Panc1 (cell line): Measurements from ENCODE around the gene ALX4. TPM values are rescaled to one million over a fixed set of nuclear protein-coding genes. Genes with fewer than 3 reads are reported as not detected.

ENCODE experiments used
- ATAC-seq: fragments of 200-7000 bp; cut with Tn5 transposase; 2 replicates; pipeline ENCODE4 v1.9.1; 2020; ENCODE audit warnings: mild to moderate bottlenecking, moderate library complexity
- BruUV-seq: library from RNA; stranded (reverse); fragments of 400-500 nt; replicated peaks from 2 replicates; lab custom pipeline; 2021; lab: Mats Ljungman, UMichigan
- CTCF ChIA-PET: fragments of 300-600 bp; sonication (Branson Sonifier 250); formaldehyde crosslinking; loops from one replicate; lab custom pipeline; 2022; ENCODE audit warnings: antibody characterized with exemption; lab: Charles Lee
- POLR2A ChIA-PET: fragments of 300-600 bp; sonication (Branson Sonifier 250); formaldehyde crosslinking; loops from one replicate; lab custom pipeline; 2022; ENCODE audit warnings: antibody characterized with exemption; lab: Charles Lee
- DNase-seq: peaks from one replicate; pipeline ENCODE4 v3.0.0-alpha.2; 2010; ENCODE audit warnings: low read depth, low spot score
- H3K27ac ChIP-seq: 2 replicates; pipeline ENCODE4 v1.5.1; 2011; ENCODE audit warnings: mild to moderate bottlenecking, low read length, inconsistent platforms
- H3K27me3 ChIP-seq: fragments of 200-500 bp; sonication (Bioruptor generic); 2 replicates; pipeline ENCODE4 v1.6.0; 2014; ENCODE audit warnings: low read length, inconsistent platforms; ENCODE audit not compliant: control insufficient read depth, insufficient read depth
- H3K36me3 ChIP-seq: fragments of 200-500 bp; sonication (Bioruptor generic); 2 replicates; pipeline ENCODE4 v1.5.1; 2014; ENCODE audit warnings: inconsistent platforms, mild to moderate bottlenecking, low read length, moderate library complexity; ENCODE audit not compliant: control insufficient read depth, insufficient read depth
- H3K4me1 ChIP-seq: 2 replicates; pipeline ENCODE4 v1.5.1; 2011; ENCODE audit warnings: inconsistent platforms, mild to moderate bottlenecking, low read length, moderate library complexity; ENCODE audit not compliant: control insufficient read depth, insufficient read depth
- H3K4me3 ChIP-seq, 2 experiments: 2 replicates each; pipeline ENCODE4 v1.5.1; 2011 to 2012; ENCODE audit warnings: low read depth in 2 of 2, low read length in 2 of 2, mild to moderate bottlenecking in 2 of 2, inconsistent platforms in 1 of 2, moderate library complexity in 1 of 2
- H3K9me3 ChIP-seq: fragments of 200-500 bp; sonication (Bioruptor generic); 2 replicates; pipeline ENCODE4 v1.5.1; 2014; ENCODE audit warnings: low read depth, mild to moderate bottlenecking, inconsistent platforms, low read length, moderate library complexity; ENCODE audit not compliant: control insufficient read depth, insufficient read depth
- POLR2AphosphoS5 ChIP-seq: IDR thresholded peaks from 2 replicates; pipeline ENCODE4 v1.6.1; 2012; ENCODE audit warnings: mild to moderate bottlenecking, low read depth, low read length, moderate library complexity
- REST ChIP-seq, 2 experiments: IDR thresholded peaks; 2 replicates each; pipeline ENCODE4 v1.6.1; 2011 to 2012; ENCODE audit warnings: low read depth in 2 of 2, control low read depth in 1 of 2, low read length in 1 of 2, mild to moderate bottlenecking in 1 of 2, moderate library complexity in 1 of 2; ENCODE audit not compliant: insufficient read depth in 1 of 2
- SIN3A ChIP-seq: IDR thresholded peaks from 2 replicates; pipeline ENCODE4 v1.6.1; 2012; ENCODE audit warnings: low read depth, mild to moderate bottlenecking, low read length, moderate library complexity, borderline replicate concordance; ENCODE audit not compliant: insufficient read depth
- TCF7L2 ChIP-seq: IDR thresholded peaks from 2 replicates; pipeline ENCODE4 v1.6.1; 2011; ENCODE audit warnings: mild to moderate bottlenecking, low read depth, low read length, inconsistent platforms
- in situ Hi-C: cut with HindIII; loops from 2 replicates; pipeline ENCODE4 v1.10.0; 2016; ENCODE audit warnings: low sequenced_read_pairs, low pct_unique_long_range_greater_than_20kb
- intact Hi-C: fragments of 100-400 bp; cut with micrococcal nuclease; formaldehyde crosslinking; loops from one replicate; pipeline ENCODE4 v1.10.0; 2022; ENCODE audit not compliant: unreplicated experiment
- total RNA-seq: library from RNA; stranded (reverse); gene quantifications from one replicate; pipeline ENCODE4 v1.2.1, GENCODE V29; 2021; ENCODE audit not compliant: unreplicated experiment
- TF ChIP-seq, protein P1 (sequence below): fragments of 450-650 bp; IDR thresholded peaks from 2 replicates; pipeline ENCODE4 v1.5.1; 2017; ENCODE audit warnings: mild to moderate bottlenecking

The ALX4 gene
- total RNA-seq, 1 experiment from 2014 or later: 1.0 TPM

- TF ChIP-seq, protein P1, sequence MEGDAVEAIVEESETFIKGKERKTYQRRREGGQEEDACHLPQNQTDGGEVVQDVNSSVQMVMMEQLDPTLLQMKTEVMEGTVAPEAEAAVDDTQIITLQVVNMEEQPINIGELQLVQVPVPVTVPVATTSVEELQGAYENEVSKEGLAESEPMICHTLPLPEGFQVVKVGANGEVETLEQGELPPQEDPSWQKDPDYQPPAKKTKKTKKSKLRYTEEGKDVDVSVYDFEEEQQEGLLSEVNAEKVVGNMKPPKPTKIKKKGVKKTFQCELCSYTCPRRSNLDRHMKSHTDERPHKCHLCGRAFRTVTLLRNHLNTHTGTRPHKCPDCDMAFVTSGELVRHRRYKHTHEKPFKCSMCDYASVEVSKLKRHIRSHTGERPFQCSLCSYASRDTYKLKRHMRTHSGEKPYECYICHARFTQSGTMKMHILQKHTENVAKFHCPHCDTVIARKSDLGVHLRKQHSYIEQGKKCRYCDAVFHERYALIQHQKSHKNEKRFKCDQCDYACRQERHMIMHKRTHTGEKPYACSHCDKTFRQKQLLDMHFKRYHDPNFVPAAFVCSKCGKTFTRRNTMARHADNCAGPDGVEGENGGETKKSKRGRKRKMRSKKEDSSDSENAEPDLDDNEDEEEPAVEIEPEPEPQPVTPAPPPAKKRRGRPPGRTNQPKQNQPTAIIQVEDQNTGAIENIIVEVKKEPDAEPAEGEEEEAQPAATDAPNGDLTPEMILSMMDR: no peak
- TF ChIP-seq TCF7L2 (no peak), POLR2AphosphoS5 (no peak), REST (IDR thresholded peaks at IDR 0.05; ENCODE audit: insufficient read depth in 1 of 2, low read depth in 2 of 2, low read length in 1 of 2) (no peak), SIN3A (no peak)
- ChIA-PET CTCF (interaction anchor here (0.6 kb wide), 1 partner anchor 205 kb away, joined by 8 read pairs; no protein-coding TSS in a partner anchor), POLR2A (no interaction called here)
- Histone ChIP-seq H3K4me3 (no peak overlapping the region), H3K36me3 (no peaks in the 10 kb centered on the region), H3K4me1 (no peaks in the 10 kb centered on the region; the same call in 1 of the 2 replicates), H3K9me3 (no peaks in the 10 kb centered on the region), H3K27me3 (peaks cover 35% of the 10 kb centered on the region), H3K27ac (no peak overlapping the region)
- in situ Hi-C loops: no loop called here
- BruUV-seq: no TSS peak
- DNase-seq: no peak
- ATAC-seq: no peak
- intact Hi-C loops: no loop called here
Observed at GRCh38 chr11:44324749-44325525, 15.0 kb upstream of the ALX4 start.

DNA sequence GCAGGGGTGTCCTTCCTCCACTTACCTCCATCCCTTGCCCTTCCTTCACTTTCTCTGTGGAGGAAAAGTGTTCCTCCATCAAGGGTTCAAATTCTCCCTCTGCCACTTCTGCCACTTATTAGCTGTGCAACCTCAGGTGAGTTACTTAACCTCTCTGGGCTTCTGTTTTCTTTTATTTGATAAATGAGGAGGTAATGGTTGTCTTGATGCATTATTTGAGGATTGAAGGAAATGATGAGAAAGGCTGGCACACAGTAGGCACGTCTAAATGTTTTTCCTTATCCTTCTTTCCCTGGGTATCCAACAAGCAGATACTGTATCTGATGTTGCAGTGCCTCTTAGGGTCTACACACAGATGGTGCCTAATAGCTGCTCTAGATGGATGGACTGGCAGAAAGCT lies 14.3 kb upstream of the ALX4 start:
- intact Hi-C loops (no loop called here), in situ Hi-C loops (no loop called here)
- Histone ChIP-seq H3K27ac (no peak overlapping the region), H3K36me3 (no peaks in the 10 kb centered on the region), H3K27me3 (peaks cover 35% of the 10 kb centered on the region), H3K4me3 (no peak overlapping the region), H3K4me1 (peaks cover 5% of the 10 kb centered on the region), H3K9me3 (no peaks in the 10 kb centered on the region)
- no peak for DNase-seq
- CTCF ChIA-PET: interaction anchor here (0.6 kb wide), 1 partner anchor 205 kb away, joined by 8 read pairs; no protein-coding TSS in a partner anchor
- BruUV-seq: no TSS peak
- TF ChIP-seq SIN3A (no peak), REST (IDR thresholded peaks at IDR 0.05; ENCODE audit: insufficient read depth in 1 of 2, low read depth in 2 of 2, low read length in 1 of 2) (no peak), POLR2AphosphoS5 (no peak), TCF7L2 (no peak)
- TF ChIP-seq, protein P1: no peak
- POLR2A ChIA-PET: no interaction called here
- no peak for ATAC-seq
